Lower leg skin (tissue), 4 donors: ENCODE results near the gene PAX7. TPM values are rescaled to one million over a fixed set of nuclear protein-coding genes. Genes with fewer than 3 reads are reported as not detected.

Experiments used
- DNase-seq, 2 donors: peaks; one replicate each; pipeline ENCODE4 v3.0.0-alpha.2; 2019; ENCODE audit warnings: low spot score in 2 of 2
- H3K4me3 ChIP-seq: fragments of 200-600 bp; sonication (generic); 2 replicates; pipeline ENCODE4 v1.5.1; 2017; ENCODE audit warnings: mild to moderate bottlenecking, low read depth; ENCODE audit not compliant: poor library complexity, severe bottlenecking
- CTCF ChIP-seq, 3 donors: fragments of 450-650 bp; IDR thresholded peaks; one replicate each; pipeline ENCODE4 v1.5.1; 2016; ENCODE audit warnings: antibody characterized with exemption in 3 of 3, mild to moderate bottlenecking in 3 of 3, moderate library complexity in 2 of 3
- POLR2A ChIP-seq, 2 donors: fragments of 450-650 bp; IDR thresholded peaks; one replicate each; pipeline ENCODE4 v1.6.1; 2016 to 2017; ENCODE audit warnings: antibody characterized with exemption in 2 of 2, mild to moderate bottlenecking in 1 of 2, moderate library complexity in 1 of 2
- WGBS, 2 donors: methylation state at CpG; one replicate each; pipeline ENCODE4 v1.1.5; 2018; 5-methylcytosine and 5-hydroxymethylcytosine counted together
- intact Hi-C: fragments of 100-400 bp; cut with DNase I; formaldehyde crosslinking; loops from one replicate; pipeline ENCODE4 v1.15.0; 2023; ENCODE audit warnings: low total_unique reads
- total RNA-seq, 4 donors: library from RNA; depleted of rRNA; stranded (reverse); fragments of >200 nt; gene quantifications; one replicate each; pipeline ENCODE4 v1.1.0, GENCODE V29; 2016

The PAX7 gene
- total RNA-seq, 4 donors from 2014 or later = 0.06 to 0.11 TPM; not detected in 2

GRCh38 chr1:18736958-18737357, 106.3 kb downstream of the PAX7 start:
- 42 to 46% methylated on average over 5 to 6 of the region's 6 CpGs for WGBS, 2 donors
- intact Hi-C loops = no loop called here
- TF ChIP-seq POLR2A (IDR thresholded peaks at IDR 0.05) = no peak
- TF ChIP-seq CTCF (IDR thresholded peaks at IDR 0.05) = no peak
- no peak for DNase-seq
- no peak overlapping the region for H3K4me3 ChIP-seq

- TF ChIP-seq CTCF (IDR thresholded peaks at IDR 0.05) = no peak
- TF ChIP-seq POLR2A (IDR thresholded peaks at IDR 0.05) = no peak
- WGBS, 2 donors = 42 to 45% methylated on average over 8 to 11 of the region's 11 CpGs
- no peak overlapping the region for H3K4me3 ChIP-seq
- intact Hi-C loops = no loop called here
- no peak for DNase-seq
These were observed 107.5 kb downstream of the PAX7 start for GRCh38 chr1:18738126-18738525.

GRCh38 chr1:18738617-18739016, 108.0 kb downstream of the PAX7 start:
- 81 to 84% methylated on average over 3 of the region's 3 CpGs for WGBS, 2 donors
- no peak for TF ChIP-seq CTCF (IDR thresholded peaks at IDR 0.05)
- TF ChIP-seq POLR2A (IDR thresholded peaks at IDR 0.05) = no peak
- intact Hi-C loops = no loop called here
- no peak for DNase-seq
- H3K4me3 ChIP-seq = no peak overlapping the region

GRCh38 chr1:18739408-18739807, 108.8 kb downstream of the PAX7 start:
- TF ChIP-seq CTCF (IDR thresholded peaks at IDR 0.05) = no peak
- no peak for TF ChIP-seq POLR2A (IDR thresholded peaks at IDR 0.05)
- H3K4me3 ChIP-seq = no peak overlapping the region
- intact Hi-C loops = no loop called here
- WGBS, 2 donors = 65 to 74% methylated on average over 6 of the region's 6 CpGs
- no peak for DNase-seq

GRCh38 chr1:18739897-18740296, 109.3 kb downstream of the PAX7 start:
- H3K4me3 ChIP-seq = no peak overlapping the region
- WGBS, 2 donors = 64 to 80% methylated on average over 15 of the region's 15 CpGs
- intact Hi-C loops = no loop called here
- TF ChIP-seq POLR2A (IDR thresholded peaks at IDR 0.05) = no peak
- TF ChIP-seq CTCF (IDR thresholded peaks at IDR 0.05) = no peak
- no peak for DNase-seq

- WGBS, 2 donors = 82 to 93% methylated on average over 1 of the region's 1 CpG
These were observed 110.0 kb downstream of the PAX7 start for GRCh38 chr1:18740617-18741016.

More at GRCh38 chr1:18740617-18741016, 110.0 kb downstream of the PAX7 start:
- intact Hi-C loops = no loop called here
- no peak overlapping the region for H3K4me3 ChIP-seq
- TF ChIP-seq POLR2A (IDR thresholded peaks at IDR 0.05) (no peak), CTCF (IDR thresholded peaks at IDR 0.05) (no peak)
- DNase-seq = no peak
